Heart right ventricle (tissue), 16 donors: ENCODE results near the gene DOCK3. TPM values are rescaled to one million over a fixed set of nuclear protein-coding genes. Genes with fewer than 3 reads are reported as not detected.

Experiments used
- ATAC-seq, 8 donors: fragments of 200-7000 bp; cut with Tn5 transposase; one replicate each; pipeline ENCODE4 v1.9.1; 2020; ENCODE audit warnings: mild to moderate bottlenecking in 8 of 8, moderate library complexity in 8 of 8, moderate number of reproducible peaks in 1 of 8
- DNase-seq, 2 donors: peaks; one replicate each; pipeline ENCODE4 v3.0.0-alpha.2; 2020
- H3K27ac ChIP-seq, 10 donors: fragments of 200-600 bp; sonication (generic) in 2 of 10; one replicate each; pipeline versions ENCODE4 v1.5.0 to v1.8.0; 2020 to 2022; ENCODE audit warnings: mild to moderate bottlenecking in 3 of 10
- H3K27me3 ChIP-seq, 7 donors: fragments of 200-600 bp; one replicate each; pipeline ENCODE4 v1.8.0; 2021 to 2022; ENCODE audit warnings: mild to moderate bottlenecking in 2 of 7
- H3K36me3 ChIP-seq, 9 donors: fragments of 200-600 bp; sonication (generic) in 1 of 9; one replicate each; pipeline versions ENCODE4 v1.5.0 to v1.8.0; 2020 to 2022; ENCODE audit warnings: mild to moderate bottlenecking in 2 of 9
- H3K4me1 ChIP-seq, 9 donors: fragments of 200-600 bp; sonication (generic) in 1 of 9; one replicate each; pipeline versions ENCODE4 v1.5.0 to v1.8.0; 2020 to 2022; ENCODE audit warnings: mild to moderate bottlenecking in 4 of 9
- H3K4me3 ChIP-seq, 10 donors: fragments of 200-600 bp; sonication (generic) in 2 of 10; one replicate each; pipeline versions ENCODE4 v1.5.0 to v1.8.0; 2020 to 2022; ENCODE audit warnings: mild to moderate bottlenecking in 7 of 10, moderate library complexity in 2 of 10
- H3K9me3 ChIP-seq, 11 donors: fragments of 200-600 bp in 10 of 11; sonication (generic) in 2 of 11; one replicate each; pipeline versions ENCODE4 v1.5.0 to v1.8.0; 2013 to 2022; ENCODE audit warnings: mild to moderate bottlenecking in 2 of 11, control low read depth in 1 of 11, moderate library complexity in 1 of 11
- WGBS, 2 donors: extraction: QIAGEN DNeasy Blood & Tissue Kit; methylation state at CpG; one replicate each; pipeline ENCODE4 v1.1.7; 2013; ENCODE audit warnings: inconsistent platforms in 1 of 2; 5-methylcytosine and 5-hydroxymethylcytosine counted together
- intact Hi-C, 10 donors: fragments of 100-400 bp; cut with DNase I; formaldehyde crosslinking; loops; one replicate each; pipeline versions ENCODE4 v1.11.1 to v1.14.2; 2022
- polyA plus RNA-seq, 2 donors: library from polyadenylated mRNA; stranded (reverse); fragments of 200-250 nt; gene quantifications; one replicate each; pipeline ENCODE4 v1.2.3, GENCODE V29; 2013
- total RNA-seq, 10 donors: library from RNA; stranded (reverse); fragmentation: NEBNext Ultra II Directional in 3 of 10; extraction: Animal tissue kit (Norgen Biotek cat#: 25700) in 3 of 10; gene quantifications; one replicate each; pipeline versions ENCODE4 v1.2.1 to v1.2.4, GENCODE V29; 2021 to 2023
- TF ChIP-seq, protein P1 (sequence below), 9 donors: fragments of 200-600 bp; sonication (generic) in 2 of 9; IDR thresholded peaks; one replicate each; pipeline versions ENCODE4 v1.5.0 to v1.8.0; 2021 to 2022; ENCODE audit warnings: antibody characterized with exemption in 9 of 9, mild to moderate bottlenecking in 5 of 9, moderate library complexity in 1 of 9
- donor health status: Arrhythmogenic right ventricular cardiomyopathy.
- donor health status: ischemic (EF 13 %, LVEDD 7.1; RV severe dilation, severe dysfunction).
- donor health status: healthy with polysubstance abuse.
- donor health status: DM: no; HTN: yes; CAD: no.
- donor health status: DM: no; HTN: no; CAD: no.
- donor health status: ischemic (EF 25% LVEDD 6.9; RV normal size, moderate dysfunction).
- donor health status: ischemic (EF 25% LVEDD 5.7; RV mildly dilated, moderate dysfunction).
- donor health status: healthy.
- donor health status: DM: yes; HTN: yes; CAD: no.
- donor health status: Ischemic cardiomyopathy.
- donor health status: ischemic (EF 35%, LVEDD 5.7; RV mildly dilated, moderate dysfunction).
- donor health status: nonischemic (EF 11% LVEDD 7.7; RV severe dilation, severe dysfunction).
- donor health status: DM: yes; HTN: yes; CAD: no.
- donor health status: PGD.
- donor health status: ischemic (EF 29% LVEDD 5.4; RV normal size, mild dysfunction).
- donor health status: nonischemic (EF 23%, LVEDD 6.1; RV moderate dilation, normal function).

Gene DOCK3
- total and polyA plus RNA-seq, 12 donors: 1.2 to 6.6 (median 4.7) TPM

DNA sequence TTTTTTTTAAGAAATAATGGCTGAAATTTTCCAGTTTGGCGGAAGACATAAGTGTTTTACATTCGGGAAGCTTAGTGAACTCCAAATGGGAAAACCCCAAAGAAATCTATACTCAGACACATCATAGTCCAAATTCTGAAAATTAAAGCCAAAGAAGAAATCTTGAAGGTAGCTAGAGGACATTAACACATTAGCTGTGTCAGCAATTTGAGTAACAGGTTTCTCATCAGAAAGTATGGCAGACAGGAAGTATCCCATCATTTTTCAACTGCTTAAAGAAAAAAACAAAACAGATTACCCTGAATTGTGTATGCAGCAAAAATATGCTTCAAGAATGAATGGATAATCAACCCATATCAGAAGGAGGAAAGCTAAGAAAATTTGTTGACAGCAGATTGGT lies 261.7 kb downstream of the DOCK3 start:
- 92 to 97% methylated on average over 2 of the region's 2 CpGs for WGBS, 2 donors
- Histone ChIP-seq H3K4me1 (no peaks in the 10 kb centered on the region), H3K9me3 (peaks cover 0 to 11% (median 0%) of the 10 kb centered on the region in 11 donors), H3K4me3 (no peak overlapping the region), H3K36me3 (no peaks in the 10 kb centered on the region), H3K27ac (no peak overlapping the region), H3K27me3 (no peaks in the 10 kb centered on the region)
- TF ChIP-seq, protein P1, sequence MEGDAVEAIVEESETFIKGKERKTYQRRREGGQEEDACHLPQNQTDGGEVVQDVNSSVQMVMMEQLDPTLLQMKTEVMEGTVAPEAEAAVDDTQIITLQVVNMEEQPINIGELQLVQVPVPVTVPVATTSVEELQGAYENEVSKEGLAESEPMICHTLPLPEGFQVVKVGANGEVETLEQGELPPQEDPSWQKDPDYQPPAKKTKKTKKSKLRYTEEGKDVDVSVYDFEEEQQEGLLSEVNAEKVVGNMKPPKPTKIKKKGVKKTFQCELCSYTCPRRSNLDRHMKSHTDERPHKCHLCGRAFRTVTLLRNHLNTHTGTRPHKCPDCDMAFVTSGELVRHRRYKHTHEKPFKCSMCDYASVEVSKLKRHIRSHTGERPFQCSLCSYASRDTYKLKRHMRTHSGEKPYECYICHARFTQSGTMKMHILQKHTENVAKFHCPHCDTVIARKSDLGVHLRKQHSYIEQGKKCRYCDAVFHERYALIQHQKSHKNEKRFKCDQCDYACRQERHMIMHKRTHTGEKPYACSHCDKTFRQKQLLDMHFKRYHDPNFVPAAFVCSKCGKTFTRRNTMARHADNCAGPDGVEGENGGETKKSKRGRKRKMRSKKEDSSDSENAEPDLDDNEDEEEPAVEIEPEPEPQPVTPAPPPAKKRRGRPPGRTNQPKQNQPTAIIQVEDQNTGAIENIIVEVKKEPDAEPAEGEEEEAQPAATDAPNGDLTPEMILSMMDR (IDR thresholded peaks at IDR 0.05): no peak
- ATAC-seq: no peak
- DNase-seq: no peak
- intact Hi-C loops: no loop called here

DNA sequence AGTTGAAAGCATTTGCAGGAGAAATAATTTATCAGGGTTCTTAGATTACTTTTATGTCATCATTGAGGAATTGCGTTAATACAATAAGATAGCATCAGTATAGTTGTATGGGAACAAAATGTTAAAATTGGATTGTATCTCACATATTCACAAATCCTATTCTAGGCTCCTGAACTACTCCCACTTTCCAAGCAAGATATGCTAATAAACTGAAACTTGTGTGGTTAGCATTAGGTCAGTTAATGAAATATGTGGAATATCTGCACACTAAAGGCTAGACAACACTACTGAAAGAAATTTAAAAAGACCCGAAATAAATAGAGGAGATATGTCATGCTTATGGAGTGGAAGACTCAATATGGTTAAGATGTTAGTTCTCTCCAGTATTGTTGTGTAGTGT lies 272.7 kb downstream of the DOCK3 start:
- H3K9me3 ChIP-seq: no peaks in the 10 kb centered on the region
- peaks cover 0 to 4% (median 0%) of the 10 kb centered on the region in 9 donors for H3K4me1 ChIP-seq
- no peaks in the 10 kb centered on the region for H3K36me3 ChIP-seq
- DNase-seq (no peak), ATAC-seq (no peak)
- H3K4me3 ChIP-seq: no peak overlapping the region
- 89 to 94% methylated on average over 2 of the region's 2 CpGs for WGBS, 2 donors
- no peaks in the 10 kb centered on the region for H3K27me3 ChIP-seq
- H3K27ac ChIP-seq: no peak overlapping the region
- TF ChIP-seq, protein P1 (IDR thresholded peaks at IDR 0.05): no peak
- intact Hi-C loops: no loop called here

DNA sequence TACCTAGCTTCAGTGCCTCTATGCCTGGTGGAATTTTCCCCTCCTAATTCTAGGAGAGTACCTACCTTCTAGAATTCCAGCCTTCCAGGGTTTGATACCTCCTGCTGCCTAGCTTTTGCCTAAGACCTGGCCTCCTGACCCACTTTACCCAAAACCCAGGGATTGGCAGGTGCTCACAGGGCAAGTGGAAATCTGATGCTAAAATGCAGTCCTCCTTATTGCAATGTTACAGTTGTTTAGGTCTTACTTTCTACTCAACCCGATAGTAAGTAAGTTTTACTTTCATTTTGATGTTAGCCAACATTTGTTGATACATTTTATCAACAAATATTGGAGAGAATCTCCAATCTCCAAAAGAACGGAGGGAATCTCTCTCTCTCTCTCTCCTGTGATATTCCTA lies 275.9 kb downstream of the DOCK3 start:
- no peak for DNase-seq
- H3K36me3 ChIP-seq: no peaks in the 10 kb centered on the region
- WGBS, 2 donors: 70 to 75% methylated on average over 2 of the region's 2 CpGs
- no peak for ATAC-seq
- no peaks in the 10 kb centered on the region for H3K27me3 ChIP-seq
- no peak overlapping the region for H3K27ac ChIP-seq
- peaks cover 0 to 4% (median 0%) of the 10 kb centered on the region in 9 donors for H3K4me1 ChIP-seq
- intact Hi-C loops: no loop called here
- TF ChIP-seq, protein P1 (IDR thresholded peaks at IDR 0.05): no peak
- H3K4me3 ChIP-seq: no peak overlapping the region
- no peaks in the 10 kb centered on the region for H3K9me3 ChIP-seq

DNA sequence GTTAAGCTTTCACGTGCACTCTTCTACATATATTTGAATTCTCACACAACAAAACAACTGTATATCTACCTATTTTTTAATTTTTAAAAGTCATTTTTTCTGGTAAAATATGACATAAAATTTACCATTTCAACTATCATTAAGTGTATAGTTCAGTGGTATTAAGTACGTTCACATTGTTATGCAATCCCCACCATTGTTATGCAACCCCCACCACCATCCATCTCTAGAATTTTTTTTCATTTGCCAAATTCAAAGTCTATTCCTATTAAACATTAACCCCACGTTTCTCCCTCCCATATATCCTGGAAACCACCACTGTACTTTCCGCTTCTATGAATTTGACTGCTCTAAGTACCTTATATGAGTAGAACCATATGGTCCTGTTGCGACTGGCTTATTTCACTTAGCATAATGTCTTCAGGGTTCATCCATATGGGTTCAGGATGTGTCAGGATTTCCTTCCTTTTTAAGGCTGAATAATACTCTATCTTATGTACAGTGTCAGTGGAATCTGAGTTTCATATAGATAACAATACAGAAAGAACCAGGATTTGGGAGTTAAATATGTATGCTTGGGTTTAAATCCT lies 279.2 kb downstream of the DOCK3 start:
- DNase-seq: no peak
- H3K9me3 ChIP-seq: no peaks in the 10 kb centered on the region
- TF ChIP-seq, protein P1 (IDR thresholded peaks at IDR 0.05): no peak
- 71 to 75% methylated on average over 5 of the region's 5 CpGs for WGBS, 2 donors
- no peak for ATAC-seq
- H3K27me3 ChIP-seq: no peaks in the 10 kb centered on the region
- no peak overlapping the region for H3K27ac ChIP-seq
- intact Hi-C loops: no loop called here
- H3K36me3 ChIP-seq: no peaks in the 10 kb centered on the region
- H3K4me3 ChIP-seq: no peak overlapping the region
- H3K4me1 ChIP-seq: peaks cover 0 to 4% (median 0%) of the 10 kb centered on the region in 9 donors
